Neural cell (in vitro differentiated cells): ENCODE measurements around the gene PLA2G2D. TPM values are rescaled to one million over a fixed set of nuclear protein-coding genes. Genes with fewer than 3 reads are reported as not detected.

Experiments used
- H2AFZ ChIP-seq: fragments of 200-600, 300-800 bp; sonication (generic), shearing (Covaris generic); 2 replicates; pipeline ENCODE4 v1.6.0; 2014; ENCODE audit warnings: low read depth, mild to moderate bottlenecking, antibody characterized with exemption, low read length, moderate library complexity
- H3F3A ChIP-seq: fragments of 200-600 bp; shearing (Covaris generic); 2 replicates; pipeline ENCODE4 v1.6.1; 2016; ENCODE audit warnings: mild to moderate bottlenecking, moderate library complexity, mixed read lengths, antibody characterized with exemption, low read length; ENCODE audit not compliant: insufficient read depth, poor library complexity, severe bottlenecking
- H3K27ac ChIP-seq: fragments of 200-600, 300-800 bp; sonication (generic), shearing (Covaris generic); 2 replicates; pipeline ENCODE4 v1.5.1; 2014; ENCODE audit warnings: mild to moderate bottlenecking, low read length, moderate library complexity
- H3K27me3 ChIP-seq: fragments of 300-800, 200-600 bp; sonication (generic), shearing (Covaris generic); 2 replicates; pipeline ENCODE4 v1.6.0; 2014; ENCODE audit warnings: mild to moderate bottlenecking, low read depth, low read length, moderate library complexity; ENCODE audit not compliant: insufficient read depth
- H3K36me3 ChIP-seq: fragments of 300-800, 200-600 bp; sonication (generic), shearing (Covaris generic); 2 replicates; pipeline ENCODE4 v1.5.1; 2014; ENCODE audit warnings: mild to moderate bottlenecking, antibody characterized with exemption, low read length, moderate library complexity; ENCODE audit not compliant: insufficient read depth
- H3K4me2 ChIP-seq: fragments of 300-800, 200-600 bp; sonication (generic), shearing (Covaris generic); 2 replicates; pipeline ENCODE4 v1.6.0; 2014; ENCODE audit warnings: mild to moderate bottlenecking, low read length
- H3K4me3 ChIP-seq: fragments of 300-800, 200-600 bp; sonication (generic), shearing (Covaris generic); 2 replicates; pipeline ENCODE4 v1.5.1; 2014; ENCODE audit warnings: mild to moderate bottlenecking, low read length, moderate library complexity
- H3K79me2 ChIP-seq: fragments of 200-600 bp; shearing (Covaris generic); replicated peaks from 2 replicates; pipeline ENCODE4 v1.6.0; 2014; ENCODE audit warnings: mild to moderate bottlenecking, low read length, moderate library complexity; ENCODE audit not compliant: insufficient read depth
- H3K9ac ChIP-seq: fragments of 300-800, 200-600 bp; sonication (generic), shearing (Covaris generic); 2 replicates; pipeline ENCODE4 v1.6.1; 2016; ENCODE audit warnings: mild to moderate bottlenecking, low read length, mixed read lengths
- H3K9me2 ChIP-seq: fragments of 200-600 bp; shearing (Covaris generic); 2 replicates; pipeline ENCODE4 v1.6.1; 2016; ENCODE audit warnings: mild to moderate bottlenecking, low read length, mixed read lengths; ENCODE audit not compliant: insufficient read depth
- H3K9me3 ChIP-seq: fragments of 200-600, 300-800 bp; sonication (generic), shearing (Covaris generic); 2 replicates; pipeline ENCODE4 v1.6.1; 2016; ENCODE audit warnings: mild to moderate bottlenecking, mixed run types, low read length, moderate library complexity, mixed read lengths
- H4K20me1 ChIP-seq: fragments of 200-600 bp; shearing (Covaris generic); 2 replicates; pipeline ENCODE4 v1.6.1; 2016; ENCODE audit warnings: mild to moderate bottlenecking, mixed run types; ENCODE audit not compliant: insufficient read depth
- CTCF ChIP-seq: fragments of 450-650 bp; IDR thresholded peaks from 2 replicates; pipeline ENCODE4 v1.5.1; 2014; ENCODE audit warnings: antibody characterized with exemption, mild to moderate bottlenecking, moderate library complexity; ENCODE audit not compliant: poor library complexity, severe bottlenecking
- EP300 ChIP-seq: fragments of 450-650 bp; conservative IDR thresholded peaks from 2 replicates; pipeline ENCODE4 v1.6.1; 2014; ENCODE audit warnings: antibody characterized with exemption, mild to moderate bottlenecking, moderate library complexity; ENCODE audit not compliant: poor library complexity, severe bottlenecking
- EZH2 ChIP-seq: fragments of 200-600, 300-800 bp; shearing (Covaris generic), sonication (generic); IDR thresholded peaks from 2 replicates; pipeline ENCODE4 v1.6.1; 2014; ENCODE audit warnings: antibody characterized with exemption, low read length, borderline replicate concordance, mild to moderate bottlenecking; ENCODE audit not compliant: insufficient read depth, poor library complexity, severe bottlenecking
- MXI1 ChIP-seq: fragments of 450-650 bp; conservative IDR thresholded peaks from 2 replicates; pipeline ENCODE4 v1.6.1; 2014; ENCODE audit warnings: antibody characterized with exemption, mild to moderate bottlenecking; ENCODE audit not compliant: poor library complexity, severe bottlenecking
- POLR2AphosphoS5 ChIP-seq: IDR thresholded peaks from 2 replicates; pipeline ENCODE4 v1.6.1; 2012
- RAD21 ChIP-seq: fragments of 450-650 bp; conservative IDR thresholded peaks from 2 replicates; pipeline ENCODE4 v1.6.1; 2014; ENCODE audit warnings: antibody characterized with exemption, mild to moderate bottlenecking, moderate library complexity
- REST ChIP-seq: IDR thresholded peaks from 2 replicates; pipeline ENCODE4 v1.6.1; 2012; ENCODE audit warnings: borderline replicate concordance
- SMC3 ChIP-seq: fragments of 450-650 bp; conservative IDR thresholded peaks from 2 replicates; pipeline ENCODE4 v1.6.1; 2014; ENCODE audit warnings: antibody characterized with exemption, mild to moderate bottlenecking, moderate library complexity; ENCODE audit not compliant: poor library complexity
- TAF1 ChIP-seq: IDR thresholded peaks from 2 replicates; pipeline ENCODE4 v1.6.1; 2012; ENCODE audit warnings: low read depth
- polyA plus RNA-seq: library from polyadenylated mRNA; depleted of rRNA; stranded (reverse); fragments of >200 nt; gene quantifications from 2 replicates; pipeline ENCODE4 v1.2.3, GENCODE V29; 2014

The PLA2G2D gene
- polyA plus RNA-seq, 1 donor from 2014 or later: not detected

DNA sequence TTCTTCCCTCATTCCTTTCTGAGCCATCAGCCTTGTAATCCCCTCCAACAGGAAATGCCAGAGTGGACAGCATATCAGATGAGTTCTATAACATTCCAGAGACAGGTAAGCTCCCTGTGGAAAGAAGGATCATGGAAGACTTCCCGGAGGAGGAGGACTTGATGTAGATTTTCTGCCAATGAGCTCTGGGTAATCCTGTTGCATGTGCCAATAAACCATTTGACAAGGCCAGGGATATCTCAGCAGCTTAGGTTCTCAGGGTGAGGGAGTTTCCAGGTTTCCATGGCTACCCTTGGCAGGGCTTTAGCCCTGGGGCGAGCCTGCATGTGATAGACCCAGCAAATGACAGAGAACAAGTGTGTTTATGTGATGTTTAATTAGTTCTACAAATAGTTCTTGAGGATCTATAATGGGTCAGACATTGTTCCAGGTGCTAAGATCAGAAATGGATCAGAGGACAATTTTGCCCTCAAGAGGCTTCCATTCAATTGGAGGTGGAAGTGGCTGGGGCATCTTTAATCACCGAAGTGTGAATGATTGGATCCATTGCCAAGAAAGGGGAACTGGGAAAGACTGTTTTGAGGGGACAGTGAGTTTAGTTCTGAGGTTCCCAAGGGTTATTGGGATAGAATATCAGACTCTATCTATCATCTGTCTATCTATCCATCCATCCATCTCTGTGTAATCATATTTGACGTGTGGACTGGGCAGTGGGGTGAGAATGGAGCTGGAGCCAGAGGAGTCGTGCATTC is 42.5 kb downstream of the PLA2G2D start:
- H2AFZ ChIP-seq: no peak overlapping the region
- H3K9me2 ChIP-seq: no peaks in the 10 kb centered on the region
- H3K27me3 ChIP-seq: no peaks in the 10 kb centered on the region
- no peak overlapping the region for H3K4me3 ChIP-seq
- H3K27ac ChIP-seq: no peak overlapping the region
- H3K9me3 ChIP-seq: no peaks in the 10 kb centered on the region
- H3K79me2 ChIP-seq: no peaks in the 10 kb centered on the region
- no peaks in the 10 kb centered on the region for H3F3A ChIP-seq
- H3K4me2 ChIP-seq: no peak overlapping the region
- H3K36me3 ChIP-seq: no peaks in the 10 kb centered on the region
- TF ChIP-seq TAF1: no peak
- no peak for TF ChIP-seq SMC3
- no peak for TF ChIP-seq CTCF
- no peak for TF ChIP-seq REST
- no peak for TF ChIP-seq EP300
- no peak for TF ChIP-seq MXI1
- TF ChIP-seq EZH2: no peak
- no peak for TF ChIP-seq RAD21
- TF ChIP-seq POLR2AphosphoS5: no peak
- H3K9ac ChIP-seq: no peak overlapping the region
- no peaks in the 10 kb centered on the region for H4K20me1 ChIP-seq

- Histone ChIP-seq H4K20me1 (no peaks in the 10 kb centered on the region), H3K36me3 (no peaks in the 10 kb centered on the region), H3K4me3 (no peak overlapping the region), H2AFZ (no peak overlapping the region), H3K27ac (no peak overlapping the region), H3K9me3 (no peaks in the 10 kb centered on the region), H3K9me2 (no peaks in the 10 kb centered on the region), H3K4me2 (no peak overlapping the region), H3K79me2 (no peaks in the 10 kb centered on the region), H3K9ac (no peak overlapping the region), H3K27me3 (no peaks in the 10 kb centered on the region), H3F3A (no peaks in the 10 kb centered on the region)
- no peak for TF ChIP-seq POLR2AphosphoS5
These were observed 43.1 kb downstream of the PLA2G2D start for GRCh38 chr1:20076223-20076622.
